Natural killer cell (primary cell): ENCODE results near the gene IL4I1. TPM values are rescaled to one million over a fixed set of nuclear protein-coding genes. Genes with fewer than 3 reads are reported as not detected.
A peak's percentile ranks its signal among the peaks of the same experiment; 100 is the strongest.

Experiments used
- ATAC-seq, 3 donors: fragments of 150-1000 bp in 2 of 3; fragments of 200-7000 bp in 1 of 3; cut with Tn5 transposase; 1 replicate in 1 of 3; 2 replicates in 2 of 3; pipeline ENCODE4 v1.10.0; 2021; ENCODE audit warnings: mild to moderate bottlenecking in 2 of 3, moderate library complexity in 2 of 3
- DNase-seq, 2 donors: peaks; one replicate each; pipeline versions ENCODE4 v3.0.0 to v3.0.0-alpha.2; 2013 to 2021; ENCODE audit warnings: mixed read lengths in 1 of 2
- H3K27ac ChIP-seq: one replicate; pipeline ENCODE4 v1.5.1; 2013; ENCODE audit warnings: mild to moderate bottlenecking, low read length
- H3K27me3 ChIP-seq: one replicate; pipeline ENCODE4 v1.6.1; 2013; ENCODE audit warnings: low read length; ENCODE audit not compliant: control insufficient read depth, insufficient read depth
- H3K36me3 ChIP-seq: one replicate; pipeline ENCODE4 v1.6.1; 2013; ENCODE audit warnings: low read length; ENCODE audit not compliant: control insufficient read depth, insufficient read depth
- H3K4me1 ChIP-seq: one replicate; pipeline ENCODE4 v1.6.1; 2013; ENCODE audit warnings: low read length; ENCODE audit not compliant: control insufficient read depth, insufficient read depth
- H3K4me3 ChIP-seq: one replicate; pipeline ENCODE4 v1.5.1; 2013; ENCODE audit warnings: low read length
- H3K9me3 ChIP-seq: one replicate; pipeline ENCODE4 v1.6.1; 2013; ENCODE audit warnings: low read length; ENCODE audit not compliant: control insufficient read depth, insufficient read depth
- H3K27ac Mint-ChIP-seq, 2 donors: one replicate each; pipeline ENCODE4 v1.8.0; 2022; ENCODE audit warnings: mild to moderate bottlenecking in 2 of 2, mixed read lengths in 2 of 2, moderate library complexity in 1 of 2
- H3K27me3 Mint-ChIP-seq, 2 donors: one replicate each; pipeline ENCODE4 v1.8.0; 2022; ENCODE audit warnings: low read depth in 2 of 2, mixed read lengths in 2 of 2
- H3K36me3 Mint-ChIP-seq: one replicate; pipeline ENCODE4 v1.8.0; 2022; ENCODE audit warnings: mixed read lengths
- H3K4me1 Mint-ChIP-seq, 2 donors: one replicate each; pipeline ENCODE4 v1.8.0; 2022; ENCODE audit warnings: mixed read lengths in 2 of 2
- H3K4me3 Mint-ChIP-seq: one replicate; pipeline ENCODE4 v1.8.0; 2022; ENCODE audit warnings: mild to moderate bottlenecking, moderate library complexity, mixed read lengths
- H3K9me3 Mint-ChIP-seq, 2 donors: one replicate each; pipeline ENCODE4 v1.8.0; 2022; ENCODE audit warnings: mixed read lengths in 2 of 2
- CTCF ChIP-seq: fragments of 200-600 bp; IDR thresholded peaks from one replicate; pipeline ENCODE4 v1.8.0; 2022; ENCODE audit warnings: antibody characterized with exemption
- WGBS: methylation state at CpG from one replicate; pipeline ENCODE4 v1.1.7; 2013; ENCODE audit warnings: missing lambda C conversion rate; ENCODE audit not compliant: insufficient coverage; 5-methylcytosine and 5-hydroxymethylcytosine counted together
- intact Hi-C: fragments of 100-400 bp; cut with micrococcal nuclease; formaldehyde crosslinking; loops from one replicate; pipeline ENCODE4 v1.14.2; 2022
- total RNA-seq, 4 donors: library from RNA; stranded (reverse); fragments of 120-200 nt in 1 of 4; gene quantifications; one replicate each; pipeline versions ENCODE4 v1.2.3 to v1.2.4, GENCODE V29; 2013 to 2022

IL4I1 gene
- total RNA-seq, 3 donors from 2014 or later (not counting 1 experiment from before 2014, with no cell fraction given): 3.0 to 3.8 (median 3.4) TPM

- H3K9me3 Mint-ChIP-seq: no peaks in the 10 kb centered on the region
- ATAC-seq (peak; percentile 90 to 96 (median 91)), DNase-seq (peak; percentile 92 to 95)
- no peak for TF ChIP-seq CTCF
- H3K36me3 ChIP-seq: peaks cover 3% of the 10 kb centered on the region
- peak within 1 kb of the TSS; percentile 93 for H3K4me3 Mint-ChIP-seq
- WGBS: 2% methylated on average over 98 of the region's 98 CpGs
- H3K27ac ChIP-seq: peak within 1 kb of the TSS; percentile 94
- peaks cover 31% of the 10 kb centered on the region for H3K4me1 ChIP-seq
- H3K36me3 Mint-ChIP-seq: no peaks in the 10 kb centered on the region
- peaks cover 30 to 33% of the 10 kb centered on the region in 2 donors for H3K4me1 Mint-ChIP-seq
- peak within 1 kb of the TSS; percentile 77 for H3K4me3 ChIP-seq
- peak within 1 kb of the TSS; percentile 86 to 95 for H3K27ac Mint-ChIP-seq
- no peaks in the 10 kb centered on the region for H3K27me3 ChIP-seq
- H3K27me3 Mint-ChIP-seq: no peaks in the 10 kb centered on the region
- intact Hi-C loops: loop anchor here (1.0 to 2.0 kb wide), 2 partner anchors 32 to 84 kb away; partner anchors contain the start of gene MED25
- H3K9me3 ChIP-seq: no peaks in the 10 kb centered on the region
Measured at GRCh38 chr19:49850487-49851342, 46.0 kb downstream of the IL4I1 start, which contains the start of gene PTOV1. Gene PTOV1 (plus strand): TSS chr19:49851159.

- peaks cover 3% of the 10 kb centered on the region for H3K36me3 ChIP-seq
- H3K4me1 ChIP-seq: peaks cover 31% of the 10 kb centered on the region
Measured at GRCh38 chr19:49850221-49850486, 46.5 kb downstream of the IL4I1 start.

GRCh38 chr19:49849433-49850220 is 47.1 kb downstream of the IL4I1 start:
- no peaks in the 10 kb centered on the region for H3K27me3 Mint-ChIP-seq
- H3K36me3 Mint-ChIP-seq: no peaks in the 10 kb centered on the region
- peak overlapping the region; percentile 86 to 95 for H3K27ac Mint-ChIP-seq
- intact Hi-C loops: loop anchor here (1.0 to 2.0 kb wide), 2 partner anchors 31 to 83 kb away; partner anchors contain the start of gene MED25
- peak in 1 of 2 donors; percentile 23 for DNase-seq
- 92% methylated on average over 15 of the region's 15 CpGs for WGBS
- Histone ChIP-seq H3K27me3 (no peaks in the 10 kb centered on the region), H3K4me3 (no peak overlapping the region), H3K36me3 (no peaks in the 10 kb centered on the region), H3K4me1 (peaks cover 31% of the 10 kb centered on the region), H3K27ac (no peak overlapping the region), H3K9me3 (no peaks in the 10 kb centered on the region)
- no peak for TF ChIP-seq CTCF
- H3K4me1 Mint-ChIP-seq: peaks cover 30 to 33% of the 10 kb centered on the region in 2 donors
- no peak for ATAC-seq
- H3K9me3 Mint-ChIP-seq: no peaks in the 10 kb centered on the region
- peak overlapping the region; percentile 93 for H3K4me3 Mint-ChIP-seq

More at GRCh38 chr19:49850221-49850486, 46.5 kb downstream of the IL4I1 start:
- Mint-ChIP-seq H3K36me3 (no peaks in the 10 kb centered on the region), H3K27me3 (no peaks in the 10 kb centered on the region), H3K4me1 (peaks cover 30 to 33% of the 10 kb centered on the region in 2 donors), H3K9me3 (no peaks in the 10 kb centered on the region), H3K27ac (peak overlapping the region; percentile 86 to 95), H3K4me3 (peak overlapping the region; percentile 93)
- TF ChIP-seq CTCF: no peak
- intact Hi-C loops: loop anchor here (1.0 to 2.0 kb wide), 2 partner anchors 31 to 84 kb away; partner anchors contain the start of gene MED25
- no peak for ATAC-seq
- no peak for DNase-seq
- peak overlapping the region; percentile 94 for H3K27ac ChIP-seq
- H3K27me3 ChIP-seq: no peaks in the 10 kb centered on the region
- 63% methylated on average over 12 of the region's 12 CpGs for WGBS
- peak overlapping the region; percentile 77 for H3K4me3 ChIP-seq
- H3K9me3 ChIP-seq: no peaks in the 10 kb centered on the region
